GM10266 (cell line): ENCODE measurements around the gene TFF3.

ENCODE experiments used
- DNase-seq: peaks from one replicate; pipeline ENCODE4 v3.0.0; 2012; ENCODE audit errors: extremely low spot score
- TF ChIP-seq, protein P1 (sequence below): IDR thresholded peaks from 2 replicates; pipeline ENCODE4 v1.5.1; 2012; ENCODE audit warnings: mild to moderate bottlenecking, low read depth; ENCODE audit not compliant: control insufficient read depth, insufficient read depth; ENCODE audit errors: missing control alignments

Gene TFF3

DNA sequence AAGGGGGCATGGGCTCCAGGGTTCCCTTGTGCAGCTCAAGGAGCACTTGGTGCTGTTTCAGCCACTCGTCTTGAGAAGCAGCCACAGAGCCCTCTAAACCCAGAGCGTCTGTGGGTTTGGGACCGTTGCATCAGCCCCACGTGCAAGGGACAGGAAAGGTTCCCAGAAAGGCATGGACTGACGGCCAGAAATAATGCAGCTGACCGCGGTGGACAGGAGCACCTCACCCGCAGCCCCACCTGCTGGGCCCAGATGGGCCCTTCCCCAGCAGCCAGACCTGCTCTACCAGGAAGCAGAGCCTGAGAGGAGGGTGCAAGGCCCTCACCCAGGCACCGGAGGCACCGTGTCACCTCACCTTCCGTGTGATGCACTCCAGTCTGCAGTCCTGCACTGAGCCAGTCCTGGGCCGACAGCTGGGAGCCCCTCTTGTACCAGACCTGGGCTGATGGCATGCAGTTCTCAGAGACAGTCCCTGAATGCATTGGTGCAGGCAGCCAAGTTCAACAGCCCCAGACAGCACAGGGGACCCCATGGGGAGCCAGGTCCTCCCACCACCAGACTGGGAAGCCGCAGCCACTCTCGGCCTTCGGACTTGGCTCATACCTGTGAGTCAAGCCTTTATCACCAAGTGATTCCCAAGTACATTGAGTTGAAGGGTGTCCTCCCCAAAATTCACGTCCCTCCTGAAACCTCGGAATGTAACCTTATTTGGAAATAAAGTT is 4.8 kb upstream of the TFF3 start:
- no peak for DNase-seq

GRCh38 chr21:42319376-42319775 is 4.2 kb upstream of the TFF3 start:
- DNase-seq, result no peak
- TF ChIP-seq, protein P1, sequence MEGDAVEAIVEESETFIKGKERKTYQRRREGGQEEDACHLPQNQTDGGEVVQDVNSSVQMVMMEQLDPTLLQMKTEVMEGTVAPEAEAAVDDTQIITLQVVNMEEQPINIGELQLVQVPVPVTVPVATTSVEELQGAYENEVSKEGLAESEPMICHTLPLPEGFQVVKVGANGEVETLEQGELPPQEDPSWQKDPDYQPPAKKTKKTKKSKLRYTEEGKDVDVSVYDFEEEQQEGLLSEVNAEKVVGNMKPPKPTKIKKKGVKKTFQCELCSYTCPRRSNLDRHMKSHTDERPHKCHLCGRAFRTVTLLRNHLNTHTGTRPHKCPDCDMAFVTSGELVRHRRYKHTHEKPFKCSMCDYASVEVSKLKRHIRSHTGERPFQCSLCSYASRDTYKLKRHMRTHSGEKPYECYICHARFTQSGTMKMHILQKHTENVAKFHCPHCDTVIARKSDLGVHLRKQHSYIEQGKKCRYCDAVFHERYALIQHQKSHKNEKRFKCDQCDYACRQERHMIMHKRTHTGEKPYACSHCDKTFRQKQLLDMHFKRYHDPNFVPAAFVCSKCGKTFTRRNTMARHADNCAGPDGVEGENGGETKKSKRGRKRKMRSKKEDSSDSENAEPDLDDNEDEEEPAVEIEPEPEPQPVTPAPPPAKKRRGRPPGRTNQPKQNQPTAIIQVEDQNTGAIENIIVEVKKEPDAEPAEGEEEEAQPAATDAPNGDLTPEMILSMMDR, result no peak

More for the DNA sequence above, 4.8 kb upstream of the TFF3 start:
- TF ChIP-seq, protein P1, result no peak

GRCh38 chr21:42317826-42318746 is 2.9 kb upstream of the TFF3 start:
- TF ChIP-seq, protein P1, result no peak
- no peak for DNase-seq

DNA sequence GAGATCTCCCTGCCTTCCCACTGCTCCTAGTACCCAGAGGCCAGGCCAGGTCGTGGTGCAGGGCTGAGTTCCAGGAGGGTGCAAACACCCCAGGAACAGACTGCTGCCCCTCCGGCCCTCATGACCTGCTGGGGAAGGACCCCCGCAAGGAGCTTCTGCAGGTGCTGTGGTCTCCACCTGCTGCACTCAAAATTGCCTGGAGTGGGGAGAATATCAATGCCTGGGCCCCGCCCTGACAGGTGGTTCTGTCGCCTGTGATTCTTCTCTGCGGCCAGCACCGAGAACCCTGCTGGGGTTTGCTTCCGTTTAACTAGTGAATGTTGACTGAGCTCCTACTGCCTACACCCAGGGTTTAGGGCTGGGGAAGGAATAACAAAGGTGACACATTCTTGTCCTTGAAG is 2.1 kb upstream of the TFF3 start:
- no peak for DNase-seq
- TF ChIP-seq, protein P1, result no peak

DNA sequence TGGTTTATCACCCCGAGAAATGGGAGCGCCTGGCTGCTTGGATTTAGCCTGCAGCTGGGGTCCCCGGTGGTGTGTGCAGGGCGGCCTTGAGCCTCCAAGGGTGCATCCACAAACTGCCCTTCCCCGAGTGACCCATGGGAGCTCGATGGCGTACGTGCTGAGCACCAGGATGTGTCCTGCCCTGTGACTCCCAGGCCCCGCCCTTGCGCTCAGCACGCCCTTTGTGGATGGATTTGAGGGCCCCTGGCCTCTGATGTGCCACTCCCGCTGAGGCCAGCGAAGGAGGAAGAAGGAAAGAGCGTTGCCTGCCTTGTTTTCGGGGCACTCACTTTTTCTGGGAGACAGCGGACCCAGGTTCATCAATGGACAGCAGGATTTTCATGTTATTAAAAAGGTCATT is 1.7 kb upstream of the TFF3 start:
- TF ChIP-seq, protein P1, result no peak
- no peak for DNase-seq

- TF ChIP-seq, protein P1, result no peak
- no peak for DNase-seq
Observed at GRCh38 chr21:42314616-42315295, 453 bp downstream of the TFF3 start.
